Dendritic cell treated with granulocyte-macrophage colony-stimulating factor and Interleukin-4, amounts not matched to agents 40 ng/mL and 50 ng/mL, for 4 days (primary cell): ENCODE results near the gene CDCA4.

ENCODE experiments used
- H3K27ac Mint-ChIP-seq: one replicate; pipeline ENCODE4 v1.8.0; 2022; ENCODE audit warnings: mild to moderate bottlenecking, mixed read lengths
- H3K27me3 Mint-ChIP-seq: one replicate; pipeline ENCODE4 v1.8.0; 2022; ENCODE audit warnings: mild to moderate bottlenecking, mixed read lengths
- H3K36me3 Mint-ChIP-seq: one replicate; pipeline ENCODE4 v1.8.0; 2022; ENCODE audit warnings: low read depth, mixed read lengths
- H3K4me1 Mint-ChIP-seq: one replicate; pipeline ENCODE4 v1.8.0; 2022; ENCODE audit warnings: low read depth, mixed read lengths
- H3K4me3 Mint-ChIP-seq: one replicate; pipeline ENCODE4 v1.8.0; 2022; ENCODE audit warnings: mild to moderate bottlenecking, moderate library complexity, mixed read lengths
- H3K9me3 Mint-ChIP-seq: one replicate; pipeline ENCODE4 v1.8.0; 2022; ENCODE audit warnings: mixed read lengths
- intact Hi-C: fragments of 100-400 bp; cut with micrococcal nuclease; formaldehyde crosslinking; loops from one replicate; pipeline ENCODE4 v1.15.0; 2022

Gene CDCA4

GRCh38 chr14:105062048-105062433 is 41.2 kb upstream of the CDCA4 start:
- Mint-ChIP-seq H3K27me3 (no peaks in the 10 kb centered on the region), H3K4me3 (peak overlapping the region; percentile 76), H3K4me1 (peaks cover 85% of the 10 kb centered on the region), H3K9me3 (no peaks in the 10 kb centered on the region), H3K27ac (peak overlapping the region; percentile 98), H3K36me3 (peaks cover 64% of the 10 kb centered on the region)
- intact Hi-C loops, result no loop called here

- intact Hi-C loops, result loop anchor here (2.0 kb wide), 2 partner anchors 13 to 25 kb away; no protein-coding TSS in a partner anchor
- Mint-ChIP-seq H3K9me3 (no peaks in the 10 kb centered on the region), H3K36me3 (peaks cover 69% of the 10 kb centered on the region), H3K27ac (peak overlapping the region; percentile 98), H3K27me3 (no peaks in the 10 kb centered on the region), H3K4me1 (peaks cover 80% of the 10 kb centered on the region), H3K4me3 (peak overlapping the region; percentile 76)
Measured at GRCh38 chr14:105061428-105062047, 40.7 kb upstream of the CDCA4 start.

- H3K4me1 Mint-ChIP-seq, result peaks cover 74% of the 10 kb centered on the region
- peaks cover 76% of the 10 kb centered on the region for H3K36me3 Mint-ChIP-seq
- intact Hi-C loops, result loop anchor here (2.0 kb wide), 2 partner anchors 14 to 26 kb away; no protein-coding TSS in a partner anchor
- H3K27ac Mint-ChIP-seq, result peak overlapping the region; percentile 98
- no peaks in the 10 kb centered on the region for H3K27me3 Mint-ChIP-seq
- no peaks in the 10 kb centered on the region for H3K9me3 Mint-ChIP-seq
- H3K4me3 Mint-ChIP-seq, result peak overlapping the region; percentile 76
Measured at GRCh38 chr14:105060751-105061427, 40.0 kb upstream of the CDCA4 start.

- intact Hi-C loops, result loop anchor here (2.0 kb wide), 2 partner anchors 15 to 27 kb away; no protein-coding TSS in a partner anchor
Measured at GRCh38 chr14:105059925-105060565, 39.2 kb upstream of the CDCA4 start.

GRCh38 chr14:105059035-105059924 is 38.4 kb upstream of the CDCA4 start:
- Mint-ChIP-seq H3K27ac (peak overlapping the region; percentile 98), H3K9me3 (no peaks in the 10 kb centered on the region), H3K27me3 (no peaks in the 10 kb centered on the region), H3K36me3 (peaks cover 82% of the 10 kb centered on the region), H3K4me3 (peak overlapping the region; percentile 76), H3K4me1 (peaks cover 60% of the 10 kb centered on the region)
- intact Hi-C loops, result no loop called here

More at GRCh38 chr14:105059925-105060565, 39.2 kb upstream of the CDCA4 start:
- Mint-ChIP-seq H3K27me3 (no peaks in the 10 kb centered on the region), H3K4me1 (peaks cover 68% of the 10 kb centered on the region), H3K27ac (peak overlapping the region; percentile 98), H3K9me3 (no peaks in the 10 kb centered on the region), H3K36me3 (peaks cover 82% of the 10 kb centered on the region), H3K4me3 (peak overlapping the region; percentile 76)

GRCh38 chr14:105058521-105059034 is 37.7 kb upstream of the CDCA4 start:
- intact Hi-C loops, result no loop called here
- H3K4me3 Mint-ChIP-seq, result peak overlapping the region; percentile 76

GRCh38 chr14:105056303-105056831 is 35.5 kb upstream of the CDCA4 start:
- intact Hi-C loops, result no loop called here
- no peaks in the 10 kb centered on the region for H3K27me3 Mint-ChIP-seq
- H3K9me3 Mint-ChIP-seq, result no peaks in the 10 kb centered on the region
- peaks cover 93% of the 10 kb centered on the region for H3K36me3 Mint-ChIP-seq
- H3K27ac Mint-ChIP-seq, result no peak overlapping the region
- H3K4me3 Mint-ChIP-seq, result no peak overlapping the region
- H3K4me1 Mint-ChIP-seq, result peaks cover 45% of the 10 kb centered on the region

More at GRCh38 chr14:105058521-105059034, 37.7 kb upstream of the CDCA4 start:
- H3K4me1 Mint-ChIP-seq, result peaks cover 62% of the 10 kb centered on the region
- peaks cover 85% of the 10 kb centered on the region for H3K36me3 Mint-ChIP-seq
- peak overlapping the region; percentile 98 for H3K27ac Mint-ChIP-seq
- H3K27me3 Mint-ChIP-seq, result no peaks in the 10 kb centered on the region
- no peaks in the 10 kb centered on the region for H3K9me3 Mint-ChIP-seq

GRCh38 chr14:105055736-105056302 is 34.9 kb upstream of the CDCA4 start:
- intact Hi-C loops, result no loop called here
- Mint-ChIP-seq H3K4me1 (peaks cover 45% of the 10 kb centered on the region), H3K36me3 (peaks cover 99% of the 10 kb centered on the region), H3K9me3 (no peaks in the 10 kb centered on the region), H3K4me3 (no peak overlapping the region), H3K27me3 (no peaks in the 10 kb centered on the region), H3K27ac (peak overlapping the region; percentile 15)

GRCh38 chr14:105055334-105055733 is 34.5 kb upstream of the CDCA4 start:
- intact Hi-C loops, result no loop called here
- H3K27ac Mint-ChIP-seq, result peak overlapping the region; percentile 15
- H3K36me3 Mint-ChIP-seq, result peaks cover 100% of the 10 kb centered on the region
- no peak overlapping the region for H3K4me3 Mint-ChIP-seq
- H3K9me3 Mint-ChIP-seq, result no peaks in the 10 kb centered on the region
- H3K4me1 Mint-ChIP-seq, result peaks cover 45% of the 10 kb centered on the region
- H3K27me3 Mint-ChIP-seq, result no peaks in the 10 kb centered on the region

- Mint-ChIP-seq H3K27ac (no peak overlapping the region), H3K36me3 (peaks cover 100% of the 10 kb centered on the region), H3K9me3 (no peaks in the 10 kb centered on the region), H3K27me3 (no peaks in the 10 kb centered on the region), H3K4me3 (no peak overlapping the region), H3K4me1 (peaks cover 33% of the 10 kb centered on the region)
- intact Hi-C loops, result no loop called here
Measured at GRCh38 chr14:105053996-105054395, 33.1 kb upstream of the CDCA4 start.

- Mint-ChIP-seq H3K27ac (no peak overlapping the region), H3K4me1 (peaks cover 27% of the 10 kb centered on the region), H3K9me3 (no peaks in the 10 kb centered on the region), H3K36me3 (peaks cover 100% of the 10 kb centered on the region), H3K4me3 (no peak overlapping the region), H3K27me3 (no peaks in the 10 kb centered on the region)
- intact Hi-C loops, result no loop called here
Measured at GRCh38 chr14:105053421-105053820, 32.5 kb upstream of the CDCA4 start.

- Mint-ChIP-seq H3K4me3 (no peak overlapping the region), H3K9me3 (no peaks in the 10 kb centered on the region), H3K4me1 (peaks cover 28% of the 10 kb centered on the region), H3K27me3 (no peaks in the 10 kb centered on the region), H3K36me3 (peaks cover 100% of the 10 kb centered on the region), H3K27ac (no peak overlapping the region)
- intact Hi-C loops, result no loop called here
Measured at GRCh38 chr14:105052110-105052458, 31.2 kb upstream of the CDCA4 start.
